Measurements from ENCODE around the gene METRNL.

Gene METRNL

GRCh38 chr17:83135692-83136091 is 56.3 kb downstream of the METRNL start:
- Histone ChIP-seq H3K4me3 (IDR thresholded peaks at IDR 0.05; ENCODE audit: insufficient read depth, low read depth, low read length) (no peak overlapping the region), H2AFZ (ENCODE audit: low read depth) (no peak overlapping the region), H3K27ac (no peak overlapping the region), H3K9ac (no peak overlapping the region), H3K4me2 (no peak overlapping the region), H3K27me3 (ENCODE audit: insufficient read depth, low read depth) (peaks cover 71% of the 10 kb centered on the region), H4K20me1 (ENCODE audit: insufficient read depth) (no peaks in the 10 kb centered on the region), H3K79me2 (ENCODE audit: insufficient read depth, low read depth) (no peaks in the 10 kb centered on the region), H3K36me3 (ENCODE audit: insufficient read depth) (no peaks in the 10 kb centered on the region), H3K4me1 (ENCODE audit: low read depth, poor library complexity, severe bottlenecking) (no peaks in the 10 kb centered on the region)
- TF ChIP-seq CTCF (conservative IDR thresholded peaks at IDR 0.05; ENCODE audit: low read depth, low read length), result no peak

GRCh38 chr17:83136156-83136555 is 56.7 kb downstream of the METRNL start:
- TF ChIP-seq CTCF (conservative IDR thresholded peaks at IDR 0.05; ENCODE audit: low read depth, low read length), result no peak
- H4K20me1 ChIP-seq (ENCODE audit: insufficient read depth), result no peaks in the 10 kb centered on the region
- no peaks in the 10 kb centered on the region for H3K79me2 ChIP-seq (ENCODE audit: insufficient read depth, low read depth)
- H3K4me2 ChIP-seq, result no peak overlapping the region
- no peak overlapping the region for H3K4me3 ChIP-seq (IDR thresholded peaks at IDR 0.05; ENCODE audit: insufficient read depth, low read depth, low read length)
- H3K27ac ChIP-seq, result no peak overlapping the region
- no peak overlapping the region for H3K9ac ChIP-seq
- H3K27me3 ChIP-seq (ENCODE audit: insufficient read depth, low read depth), result peaks cover 71% of the 10 kb centered on the region
- H3K36me3 ChIP-seq (ENCODE audit: insufficient read depth), result no peaks in the 10 kb centered on the region
- no peaks in the 10 kb centered on the region for H3K4me1 ChIP-seq (ENCODE audit: low read depth, poor library complexity, severe bottlenecking)
- H2AFZ ChIP-seq (ENCODE audit: low read depth), result no peak overlapping the region

GRCh38 chr17:83136931-83137330 is 57.5 kb downstream of the METRNL start:
- Histone ChIP-seq H3K9ac (no peak overlapping the region), H3K79me2 (ENCODE audit: insufficient read depth, low read depth) (no peaks in the 10 kb centered on the region), H3K27me3 (ENCODE audit: insufficient read depth, low read depth) (peaks cover 72% of the 10 kb centered on the region), H3K4me2 (no peak overlapping the region), H3K4me3 (IDR thresholded peaks at IDR 0.05; ENCODE audit: insufficient read depth, low read depth, low read length) (no peak overlapping the region), H4K20me1 (ENCODE audit: insufficient read depth) (no peaks in the 10 kb centered on the region), H2AFZ (ENCODE audit: low read depth) (no peak overlapping the region), H3K36me3 (ENCODE audit: insufficient read depth) (no peaks in the 10 kb centered on the region), H3K4me1 (ENCODE audit: low read depth, poor library complexity, severe bottlenecking) (no peaks in the 10 kb centered on the region), H3K27ac (no peak overlapping the region)
- TF ChIP-seq CTCF (conservative IDR thresholded peaks at IDR 0.05; ENCODE audit: low read depth, low read length), result no peak

DNA sequence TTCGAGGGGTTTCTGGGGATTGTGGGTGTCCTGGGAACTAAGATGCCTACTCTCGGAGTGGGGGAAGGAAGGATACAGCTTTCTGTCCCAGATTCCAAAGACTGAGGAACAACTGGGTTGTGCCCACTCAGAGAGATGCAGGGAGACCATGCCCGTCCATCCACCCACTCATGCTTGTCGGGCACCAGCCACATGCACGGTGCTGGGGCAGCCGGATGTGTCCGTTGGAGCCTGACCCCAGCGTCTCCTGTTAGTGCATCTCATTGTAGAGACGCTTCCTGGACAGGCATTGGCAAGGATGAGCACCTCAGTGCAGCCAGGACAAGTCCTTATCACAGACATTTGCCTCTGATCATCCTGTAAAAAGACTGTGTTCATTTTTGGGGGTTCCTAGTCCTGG is 58.1 kb downstream of the METRNL start:
- H3K36me3 ChIP-seq (ENCODE audit: insufficient read depth), result no peaks in the 10 kb centered on the region
- H4K20me1 ChIP-seq (ENCODE audit: insufficient read depth), result no peaks in the 10 kb centered on the region
- H3K4me2 ChIP-seq, result no peak overlapping the region
- no peak for TF ChIP-seq CTCF (conservative IDR thresholded peaks at IDR 0.05; ENCODE audit: low read depth, low read length)
- no peak overlapping the region for H2AFZ ChIP-seq (ENCODE audit: low read depth)
- no peaks in the 10 kb centered on the region for H3K79me2 ChIP-seq (ENCODE audit: insufficient read depth, low read depth)
- no peaks in the 10 kb centered on the region for H3K4me1 ChIP-seq (ENCODE audit: low read depth, poor library complexity, severe bottlenecking)
- H3K4me3 ChIP-seq (IDR thresholded peaks at IDR 0.05; ENCODE audit: insufficient read depth, low read depth, low read length), result no peak overlapping the region
- no peak overlapping the region for H3K27ac ChIP-seq
- H3K27me3 ChIP-seq (ENCODE audit: insufficient read depth, low read depth), result peaks cover 71% of the 10 kb centered on the region
- no peak overlapping the region for H3K9ac ChIP-seq

Data from KMS-11 (cell line).